GM21423 (cell line): ENCODE results near the gene RAI1.

ENCODE experiments used
- ATAC-seq: cut with Tn5 transposase; IDR thresholded peaks from one replicate; pipeline ENCODE4 v1.9.1; 2021; ENCODE audit warnings: mild to moderate bottlenecking, moderate library complexity; ENCODE audit not compliant: unreplicated experiment

Gene RAI1

GRCh38 chr17:17698371-17698770, 17.1 kb downstream of the RAI1 start:
- no peak for ATAC-seq

- ATAC-seq = no peak
Measured at GRCh38 chr17:17698869-17699351, 17.7 kb downstream of the RAI1 start.

GRCh38 chr17:17699491-17699890, 18.2 kb downstream of the RAI1 start:
- no peak for ATAC-seq

GRCh38 chr17:17700251-17700969, 19.2 kb downstream of the RAI1 start:
- no peak for ATAC-seq

GRCh38 chr17:17701112-17701511, 19.9 kb downstream of the RAI1 start:
- no peak for ATAC-seq

GRCh38 chr17:17701658-17702057, 20.4 kb downstream of the RAI1 start:
- ATAC-seq = no peak

- ATAC-seq = no peak
Measured at GRCh38 chr17:17702449-17703139, 21.3 kb downstream of the RAI1 start.

GRCh38 chr17:17703140-17703919, 22.1 kb downstream of the RAI1 start:
- no peak for ATAC-seq

GRCh38 chr17:17704931-17705330, 23.7 kb downstream of the RAI1 start:
- ATAC-seq = no peak

- ATAC-seq = no peak
Measured at GRCh38 chr17:17706140-17707060, 25.1 kb downstream of the RAI1 start.

GRCh38 chr17:17708295-17708694, 27.0 kb downstream of the RAI1 start:
- no peak for ATAC-seq

- no peak for ATAC-seq
Measured at GRCh38 chr17:17708816-17709215, 27.6 kb downstream of the RAI1 start.

- no peak for ATAC-seq
Measured at GRCh38 chr17:17709815-17710321, 28.6 kb downstream of the RAI1 start.

GRCh38 chr17:17710355-17710727, 29.1 kb downstream of the RAI1 start:
- no peak for ATAC-seq

- ATAC-seq = no peak
Measured at GRCh38 chr17:17710728-17711541, 29.7 kb downstream of the RAI1 start.

- ATAC-seq = no peak
Measured at GRCh38 chr17:17711641-17712162, 30.4 kb downstream of the RAI1 start.

- ATAC-seq = peak; percentile 85
Measured at GRCh38 chr17:17712268-17712924, 31.1 kb downstream of the RAI1 start.

- ATAC-seq = no peak
Measured at GRCh38 chr17:17713839-17714238, 32.6 kb downstream of the RAI1 start.
